GM12878 (cell line): ENCODE measurements around the gene PHRF1.

Source experiments
- BRCA1 ChIP-seq: IDR thresholded peaks from 2 replicates; pipeline ENCODE4 v1.6.1; 2011; ENCODE audit warnings: low read depth, low read length, improper control_type of control experiment
- CHD1 ChIP-seq: IDR thresholded peaks from 2 replicates; pipeline ENCODE4 v1.6.1; 2012; ENCODE audit warnings: low read depth, low read length, improper control_type of control experiment
- PML ChIP-seq: IDR thresholded peaks from 2 replicates; pipeline ENCODE4 v1.6.1; 2012; ENCODE audit warnings: low read length, inconsistent platforms
- POLR2AphosphoS2 ChIP-seq: IDR thresholded peaks from 2 replicates; pipeline ENCODE4 v1.6.1; 2011; ENCODE audit warnings: low read depth, mild to moderate bottlenecking, low read length, improper control_type of control experiment, moderate library complexity
- ZNF24 ChIP-seq: fragments of 450-650 bp; IDR thresholded peaks from 2 replicates; pipeline ENCODE4 v1.6.1; 2017; ENCODE audit warnings: antibody characterized with exemption, mild to moderate bottlenecking
- TF ChIP-seq, protein P1 (sequence below): IDR thresholded peaks from 2 replicates; pipeline ENCODE4 v1.6.1; 2011; ENCODE audit warnings: borderline replicate concordance, low read depth, mild to moderate bottlenecking, moderate library complexity, low read length; ENCODE audit not compliant: insufficient read depth, poor library complexity, severe bottlenecking

- TF ChIP-seq, protein P1, sequence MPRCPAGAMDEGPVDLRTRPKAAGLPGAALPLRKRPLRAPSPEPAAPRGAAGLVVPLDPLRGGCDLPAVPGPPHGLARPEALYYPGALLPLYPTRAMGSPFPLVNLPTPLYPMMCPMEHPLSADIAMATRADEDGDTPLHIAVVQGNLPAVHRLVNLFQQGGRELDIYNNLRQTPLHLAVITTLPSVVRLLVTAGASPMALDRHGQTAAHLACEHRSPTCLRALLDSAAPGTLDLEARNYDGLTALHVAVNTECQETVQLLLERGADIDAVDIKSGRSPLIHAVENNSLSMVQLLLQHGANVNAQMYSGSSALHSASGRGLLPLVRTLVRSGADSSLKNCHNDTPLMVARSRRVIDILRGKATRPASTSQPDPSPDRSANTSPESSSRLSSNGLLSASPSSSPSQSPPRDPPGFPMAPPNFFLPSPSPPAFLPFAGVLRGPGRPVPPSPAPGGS: no peak
- TF ChIP-seq BRCA1 (no peak), POLR2AphosphoS2 (no peak), ZNF24 (no peak), PML (no peak), CHD1 (no peak)
These were observed 26.1 kb upstream of the PHRF1 start for GRCh38 chr11:550021-550745.
